SW480 (cell line): ENCODE data around the gene RTN1.

Source experiments
- DNase-seq: peaks from one replicate; pipeline ENCODE4 v3.0.0-alpha.2; 2016; ENCODE audit warnings: low spot score

The RTN1 gene

DNA sequence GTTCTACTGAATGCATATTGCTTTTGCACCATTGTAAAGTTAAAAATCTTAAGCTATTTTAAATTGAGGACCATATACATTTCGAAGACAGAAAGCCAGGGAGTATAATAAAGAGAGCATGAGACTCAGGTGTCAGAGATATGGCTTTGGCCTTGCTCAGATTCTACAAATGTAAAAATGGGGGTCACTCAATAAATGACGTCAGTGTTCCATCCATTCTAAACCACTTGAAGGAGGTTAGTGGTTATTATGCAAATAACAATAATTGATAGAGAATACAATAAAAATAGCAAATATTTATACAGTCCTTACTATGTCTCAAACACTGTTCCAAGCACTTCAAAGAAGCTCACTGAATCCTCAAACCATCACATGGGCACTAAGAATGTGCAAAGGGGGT lies 20.1 kb downstream of the RTN1 start:
- DNase-seq, result no peak

DNA sequence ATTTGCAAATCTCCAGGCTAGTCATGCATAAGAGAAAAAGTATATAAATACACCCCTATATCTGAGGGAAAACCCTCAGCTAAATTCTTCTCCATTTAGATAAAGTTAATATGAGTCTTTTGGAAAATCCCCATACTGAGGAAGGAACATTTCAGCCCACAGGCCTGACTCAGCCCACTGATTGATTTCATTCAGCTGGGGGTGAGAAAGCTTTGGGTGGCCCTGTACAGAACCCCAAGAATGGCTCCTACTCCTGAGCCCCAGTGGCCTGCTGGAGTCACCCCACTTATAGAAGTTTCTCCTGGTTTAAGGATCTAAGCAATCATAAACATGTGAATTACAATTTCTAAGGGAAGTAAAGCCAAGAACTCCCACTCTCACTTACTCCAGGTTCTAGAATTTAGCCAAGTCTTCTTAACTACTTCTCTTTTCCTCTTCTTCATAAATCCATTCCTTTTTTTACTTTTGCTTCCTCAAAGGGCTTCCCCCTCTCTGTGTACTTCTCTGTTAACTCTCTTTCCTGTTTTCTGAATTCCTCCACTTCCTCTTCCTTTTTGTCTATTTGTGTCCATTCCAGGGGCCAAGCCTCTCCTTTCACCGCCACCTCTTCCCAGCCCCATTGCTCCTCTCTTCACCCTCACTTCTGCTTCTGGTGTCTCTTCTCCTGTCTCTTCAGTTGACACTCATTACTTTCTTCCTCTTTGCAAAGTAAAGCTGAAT lies 21.0 kb downstream of the RTN1 start:
- no peak for DNase-seq

DNA sequence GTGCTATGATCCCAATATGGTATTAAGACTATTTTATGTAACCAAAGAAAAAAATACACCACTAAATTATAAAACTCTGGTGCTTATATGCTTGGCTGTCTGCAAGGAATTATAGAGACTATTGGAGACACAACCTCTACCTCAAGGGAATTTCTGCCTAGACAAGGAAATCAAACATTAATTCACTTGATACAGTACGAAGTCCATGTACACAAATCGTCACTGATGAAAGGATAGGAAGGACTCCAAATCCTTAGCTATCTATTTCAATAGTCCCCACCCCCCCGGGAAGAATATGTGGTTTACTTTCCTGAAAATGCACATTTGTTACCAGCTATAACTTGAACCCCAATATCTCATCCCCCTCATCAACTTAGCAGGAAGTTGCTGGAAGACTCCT lies 21.9 kb downstream of the RTN1 start:
- DNase-seq, result no peak

DNA sequence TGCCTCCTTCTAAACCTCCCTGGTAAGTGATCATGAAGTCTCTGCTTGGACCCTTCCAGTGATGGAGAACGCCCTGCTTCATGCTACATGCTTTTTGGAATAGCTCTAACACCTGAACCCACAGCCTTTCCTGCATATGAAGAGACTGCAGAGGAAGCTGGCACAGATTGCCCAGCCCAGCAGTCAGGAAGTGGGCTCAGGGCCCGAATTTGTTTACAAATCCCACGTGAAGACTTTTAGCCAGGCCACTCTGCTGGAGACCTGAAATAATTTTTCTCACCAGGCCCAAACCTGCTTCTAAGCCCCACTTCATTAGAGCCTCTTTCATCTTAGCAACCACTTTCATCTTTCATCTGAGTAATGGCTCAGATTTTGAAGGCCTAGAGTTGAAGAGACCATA lies 22.9 kb downstream of the RTN1 start:
- no peak for DNase-seq

DNA sequence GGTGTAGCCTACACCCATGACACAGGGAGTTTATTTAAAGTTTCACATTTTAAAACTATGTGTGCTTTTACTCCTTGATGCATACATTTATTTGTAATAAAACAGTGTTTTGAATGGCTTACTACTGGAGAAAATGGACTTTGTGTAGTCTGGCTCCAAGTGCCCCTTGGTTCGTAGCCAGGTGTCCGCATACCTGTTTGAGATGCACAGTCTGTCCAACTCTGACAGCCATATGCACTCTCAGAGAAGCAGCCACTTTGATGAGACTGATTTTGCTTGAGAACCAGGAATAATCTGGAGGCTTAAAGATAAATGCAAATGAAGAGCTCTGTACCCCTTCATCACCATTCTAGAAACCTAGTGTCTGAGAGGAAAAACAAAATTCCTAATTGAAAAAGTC lies 24.0 kb downstream of the RTN1 start:
- DNase-seq, result no peak

DNA sequence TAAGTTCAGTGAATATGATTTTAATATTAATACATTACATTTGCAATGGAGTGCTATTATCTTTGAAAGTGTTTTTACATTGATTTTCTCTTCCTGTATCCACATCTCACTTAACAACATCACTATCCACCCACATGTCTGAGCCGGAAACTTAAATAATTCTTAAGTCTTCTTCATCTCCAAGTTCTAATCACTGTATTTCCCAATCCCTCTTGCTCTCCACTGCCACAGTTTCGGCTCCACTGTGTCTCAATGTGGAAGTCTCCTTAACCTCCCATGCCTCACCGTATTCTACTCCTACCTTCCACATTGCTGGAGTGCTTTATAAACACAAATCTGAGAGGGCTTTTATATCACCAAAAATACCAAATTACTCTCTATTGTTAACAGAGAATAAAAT lies 25.3 kb downstream of the RTN1 start:
- no peak for DNase-seq

DNA sequence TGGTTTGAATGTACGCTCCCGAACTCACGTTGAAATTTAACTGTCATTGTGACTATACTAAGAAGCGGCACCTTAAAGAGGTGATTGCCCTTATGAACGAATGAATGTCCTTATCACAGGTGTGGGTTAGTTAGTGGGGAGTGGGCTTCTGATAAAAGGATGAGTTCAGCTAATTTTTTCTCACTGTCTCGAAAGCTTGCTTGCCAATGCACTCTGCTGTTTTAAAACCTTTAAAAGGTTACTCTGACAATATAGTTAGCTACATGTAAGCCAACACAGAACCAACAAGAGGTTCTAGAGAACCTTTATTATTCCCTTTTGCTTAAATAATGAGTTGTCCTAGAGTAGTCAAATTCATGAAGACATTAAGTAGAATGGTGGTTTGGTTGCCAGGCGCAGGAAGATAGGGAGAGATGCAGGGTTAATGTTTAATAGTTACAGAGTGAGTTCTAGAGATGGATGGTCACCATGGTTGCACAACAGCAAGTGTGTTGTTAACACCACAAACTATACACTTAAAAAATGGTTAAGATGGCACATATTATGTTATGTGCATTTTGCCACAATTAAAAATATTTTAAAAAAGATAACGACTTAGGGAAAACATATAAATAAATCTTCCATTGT lies 26.3 kb downstream of the RTN1 start:
- DNase-seq, result no peak

DNA sequence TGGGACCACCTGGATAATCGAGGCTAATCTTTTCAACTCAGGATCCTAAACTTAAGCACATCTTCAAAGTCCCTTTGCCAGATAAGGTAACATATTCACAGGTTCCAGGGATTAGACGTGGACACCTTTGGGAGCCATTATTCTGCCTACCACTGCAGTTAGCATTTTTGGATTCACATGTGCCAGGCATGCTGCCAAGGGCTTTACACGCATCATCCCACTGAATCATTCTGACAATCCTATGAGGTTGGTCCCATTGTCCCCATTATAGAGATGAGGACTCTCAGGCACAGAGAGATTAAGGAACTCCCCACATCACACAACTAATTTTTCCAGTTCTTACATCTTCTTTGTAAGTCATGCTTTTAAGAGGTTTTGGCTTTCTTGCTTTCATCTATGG lies 34.5 kb downstream of the RTN1 start:
- no peak for DNase-seq

DNA sequence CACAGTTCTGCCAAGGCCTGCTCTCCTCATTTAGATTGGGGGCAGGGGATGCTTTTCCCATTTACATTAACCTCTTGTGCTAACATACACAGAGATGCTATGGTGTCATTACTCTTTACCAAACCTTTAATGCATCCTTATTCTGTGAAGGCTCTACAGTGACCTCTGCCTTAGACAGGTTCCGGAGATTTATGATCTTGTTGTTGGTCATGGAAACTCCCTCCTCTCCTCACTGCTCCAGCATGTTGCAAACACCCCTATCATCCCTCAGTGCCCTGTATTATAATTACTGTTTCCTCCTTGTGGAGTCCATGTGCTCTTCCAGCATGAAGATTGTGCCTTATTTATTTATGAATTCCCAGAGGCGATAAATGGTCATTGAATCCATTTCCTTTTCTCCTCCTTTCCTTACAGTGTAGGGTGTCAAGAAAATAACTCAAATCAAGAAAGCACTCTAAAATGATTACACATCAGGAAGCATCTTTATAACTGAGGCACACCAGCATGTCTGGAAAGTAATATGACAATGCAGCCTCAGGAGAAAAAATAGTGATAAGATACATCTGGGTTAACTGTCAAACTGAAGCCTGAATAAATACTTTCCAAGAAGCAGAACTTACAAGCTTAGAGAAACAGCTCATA lies 37.8 kb downstream of the RTN1 start:
- no peak for DNase-seq

DNA sequence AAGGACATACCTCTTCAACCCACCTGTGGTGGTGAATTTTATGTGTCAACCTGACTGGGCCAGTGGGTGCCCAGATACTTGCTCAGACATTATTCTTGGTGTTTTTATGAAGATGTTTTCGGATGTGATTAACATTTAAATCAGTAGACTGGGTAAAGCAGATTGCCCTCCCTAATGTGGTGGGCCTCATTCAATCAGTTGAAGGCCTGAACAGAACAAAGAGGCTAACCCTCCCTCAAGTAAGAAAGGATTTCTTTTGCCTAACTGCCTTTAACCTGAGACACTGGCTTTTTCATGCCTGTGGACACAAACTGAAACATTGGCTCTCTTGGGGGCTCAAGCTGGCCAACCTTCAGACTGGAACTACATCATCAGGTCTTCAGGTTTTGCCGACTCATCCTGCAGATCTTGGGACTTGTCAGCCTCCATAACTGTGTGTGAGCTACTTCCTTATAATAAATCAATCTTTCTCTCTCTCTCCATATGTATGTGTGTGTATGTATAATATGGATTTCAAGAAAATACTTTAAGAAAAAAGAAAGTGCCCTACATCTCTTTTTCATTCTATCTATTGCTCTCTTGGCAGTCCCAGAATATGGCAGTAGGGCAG lies 39.4 kb downstream of the RTN1 start:
- no peak for DNase-seq

DNA sequence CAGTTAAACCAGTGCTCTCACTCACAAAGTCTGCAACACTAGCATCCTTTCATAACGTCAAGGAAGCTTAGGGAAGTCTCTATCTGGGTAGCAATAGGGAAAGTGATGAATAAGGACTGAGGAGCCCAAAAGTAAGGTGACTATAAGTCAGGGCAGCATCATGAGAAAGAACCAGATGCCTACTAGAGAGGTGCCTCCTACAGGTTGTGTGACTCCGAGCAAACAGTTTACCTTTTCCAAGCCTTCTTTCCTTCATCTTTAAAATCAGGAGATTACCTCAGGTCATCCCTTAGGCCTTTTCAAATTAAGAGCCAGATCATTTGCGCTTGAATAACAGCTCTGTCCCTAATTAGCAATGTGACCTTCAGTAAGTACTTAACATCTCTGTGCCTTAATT lies 40.2 kb downstream of the RTN1 start:
- DNase-seq, result no peak

DNA sequence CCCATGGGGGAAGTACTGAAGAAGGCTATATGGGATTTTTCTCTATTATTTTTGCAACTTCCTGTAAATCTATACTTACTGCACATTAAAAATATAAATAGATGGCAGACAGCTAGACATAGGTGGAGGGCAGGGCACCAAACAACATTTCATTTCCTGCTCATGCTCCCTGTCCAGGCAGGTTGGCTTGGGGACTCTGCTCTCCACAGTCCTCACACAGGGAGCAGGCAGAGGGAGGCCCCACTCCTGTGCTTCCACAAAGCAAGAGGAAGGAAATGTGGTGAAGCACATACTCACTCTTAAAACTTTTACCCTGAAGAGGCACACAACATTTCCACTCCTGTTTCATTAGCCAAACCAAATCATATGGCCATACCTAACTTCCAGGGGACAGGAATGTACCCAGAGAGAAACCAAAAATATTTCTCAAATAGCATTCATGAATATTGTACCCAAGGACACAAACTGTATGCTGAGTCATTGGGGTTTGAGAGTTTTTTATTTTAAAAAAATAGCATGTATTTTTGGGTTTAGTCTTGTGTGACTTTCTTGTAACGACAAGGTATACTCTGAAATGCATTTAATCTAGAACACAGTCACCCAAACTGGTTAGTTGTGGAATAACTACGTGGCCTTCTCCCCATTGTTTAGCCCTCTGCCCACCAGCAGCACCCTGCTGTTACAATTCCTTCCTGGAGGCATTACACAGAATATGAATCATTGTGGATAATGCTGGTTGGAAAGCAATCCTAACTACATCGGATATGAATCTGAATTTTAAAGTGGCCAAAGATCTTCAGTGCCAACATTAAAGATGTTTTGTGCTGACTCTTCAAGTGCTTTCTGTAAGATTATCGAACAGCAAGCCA lies 40.9 kb downstream of the RTN1 start:
- no peak for DNase-seq

DNA sequence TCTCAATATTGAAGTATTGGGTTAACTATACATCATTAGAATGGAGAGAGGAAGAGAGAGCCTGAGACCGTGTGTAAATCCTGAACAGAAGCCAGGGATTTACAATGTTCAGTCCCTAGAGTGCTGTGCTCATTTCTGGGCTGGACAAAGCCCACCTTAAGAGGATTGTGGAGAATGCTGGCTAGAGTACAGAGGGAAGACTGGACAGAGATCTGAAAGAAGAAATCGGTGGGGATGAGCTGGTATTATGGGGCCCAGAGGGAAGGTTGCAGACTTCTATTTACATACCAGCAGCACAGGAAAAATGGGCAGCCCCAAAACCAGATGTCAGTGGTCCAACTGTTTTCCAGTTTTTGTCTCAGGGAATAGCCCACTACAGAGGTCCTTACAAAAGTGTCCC lies 42.3 kb downstream of the RTN1 start:
- DNase-seq, result no peak

DNA sequence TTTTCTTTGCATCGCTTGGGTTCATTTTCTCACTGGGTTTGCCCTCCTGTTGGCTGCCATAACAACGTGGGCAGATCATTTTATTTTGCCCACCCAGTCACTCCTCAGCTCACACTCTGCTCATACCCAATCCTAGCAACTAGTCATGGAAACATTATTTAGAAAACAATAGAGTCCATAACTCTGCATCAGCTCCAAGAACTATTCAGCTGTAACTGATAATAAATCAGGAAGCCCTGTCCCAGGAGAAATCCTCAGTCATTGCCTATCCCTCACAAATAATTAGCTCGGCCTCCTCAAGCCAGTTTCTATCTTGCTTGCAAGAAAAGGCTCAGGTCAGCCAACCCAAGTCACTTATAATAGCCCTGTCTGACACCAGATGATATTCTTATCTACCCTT lies 43.2 kb downstream of the RTN1 start:
- no peak for DNase-seq

DNA sequence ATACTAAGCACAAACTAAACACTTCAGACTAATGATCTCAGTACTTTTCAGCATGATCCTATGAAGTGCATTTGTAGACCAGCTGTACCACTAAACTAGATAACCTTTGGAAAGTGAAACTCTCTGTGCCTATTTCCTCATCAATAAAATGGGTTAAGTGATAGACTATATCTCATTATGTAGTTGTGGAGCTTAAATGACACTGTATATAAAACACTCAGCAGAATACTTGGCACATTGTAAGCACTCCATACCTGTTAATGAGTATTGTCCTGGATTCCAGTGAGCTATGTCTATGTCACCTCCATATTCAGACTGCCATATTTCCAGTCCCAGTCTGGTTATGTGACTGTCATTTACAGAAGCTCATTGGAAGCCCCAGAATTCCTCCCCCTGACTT lies 44.4 kb downstream of the RTN1 start:
- no peak for DNase-seq

DNA sequence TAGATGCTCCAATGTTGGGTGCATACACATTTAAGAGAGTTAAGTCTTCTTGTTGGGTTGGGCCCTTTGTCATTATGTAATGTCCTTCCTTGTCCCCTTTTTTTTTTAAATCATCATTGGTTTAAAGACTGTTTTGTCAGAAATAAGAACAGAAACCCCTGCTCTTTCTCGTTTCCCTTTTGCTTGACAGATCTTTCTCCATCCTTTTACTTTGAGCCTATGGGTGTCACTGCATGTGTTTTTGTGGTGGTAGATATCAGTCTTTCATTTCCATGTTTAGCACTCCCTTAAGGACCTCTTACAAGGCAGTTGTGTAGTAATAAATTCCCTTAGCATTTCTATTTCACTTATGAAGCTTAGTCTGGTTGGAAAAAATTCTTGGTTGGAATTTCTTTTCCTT lies 47.4 kb downstream of the RTN1 start:
- no peak for DNase-seq

DNA sequence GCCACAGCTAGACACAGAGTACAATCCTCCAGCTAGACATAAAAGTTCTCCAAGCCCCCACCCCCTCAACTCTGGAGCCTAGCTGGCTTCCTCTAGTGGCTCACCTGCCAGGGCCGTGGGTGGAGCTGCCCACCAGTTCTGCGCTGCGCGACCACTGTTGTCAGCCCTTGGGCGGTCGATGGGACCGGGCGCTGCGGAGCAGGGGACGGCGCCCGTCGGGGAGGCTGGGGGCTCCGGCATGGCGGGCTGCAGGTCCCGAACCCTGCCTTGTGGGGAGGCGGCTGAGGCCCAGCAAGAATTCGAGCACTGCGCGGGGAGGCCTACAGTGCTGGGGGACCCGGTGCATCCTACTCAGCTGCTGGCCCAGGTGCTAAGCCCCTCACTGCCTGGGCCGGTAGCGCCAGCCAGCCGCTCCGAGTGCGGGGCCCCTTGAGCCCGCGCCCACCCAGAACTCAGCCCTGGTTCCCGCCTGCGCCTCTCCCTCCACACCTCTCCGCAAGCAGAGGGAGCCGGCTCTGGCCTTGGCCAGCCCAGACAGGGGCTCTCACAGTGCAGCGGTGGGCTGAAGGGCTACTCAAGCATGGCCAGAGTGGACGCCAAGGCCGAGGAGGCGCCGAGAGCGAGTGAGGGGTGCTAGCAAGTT lies 51.0 kb downstream of the RTN1 start:
- DNase-seq, result no peak

DNA sequence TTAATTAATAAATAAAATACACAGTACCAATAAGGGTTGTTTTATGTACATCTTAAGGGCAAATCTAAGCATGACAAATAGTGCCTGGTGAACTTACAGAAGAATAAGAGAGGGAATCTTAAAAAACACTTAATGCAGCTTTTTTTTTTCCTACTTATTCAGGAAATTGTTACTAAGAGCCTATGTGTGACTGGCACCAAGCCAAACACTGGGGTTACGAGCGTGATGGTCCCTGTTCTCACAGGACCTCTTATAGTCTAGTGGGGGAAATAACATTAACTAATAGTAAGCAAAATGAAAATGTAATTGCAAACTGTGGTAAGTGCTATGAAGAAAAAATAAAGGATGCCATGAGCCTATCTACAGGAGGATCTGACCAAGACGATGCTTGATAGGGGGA lies 53.6 kb downstream of the RTN1 start:
- DNase-seq, result no peak

DNA sequence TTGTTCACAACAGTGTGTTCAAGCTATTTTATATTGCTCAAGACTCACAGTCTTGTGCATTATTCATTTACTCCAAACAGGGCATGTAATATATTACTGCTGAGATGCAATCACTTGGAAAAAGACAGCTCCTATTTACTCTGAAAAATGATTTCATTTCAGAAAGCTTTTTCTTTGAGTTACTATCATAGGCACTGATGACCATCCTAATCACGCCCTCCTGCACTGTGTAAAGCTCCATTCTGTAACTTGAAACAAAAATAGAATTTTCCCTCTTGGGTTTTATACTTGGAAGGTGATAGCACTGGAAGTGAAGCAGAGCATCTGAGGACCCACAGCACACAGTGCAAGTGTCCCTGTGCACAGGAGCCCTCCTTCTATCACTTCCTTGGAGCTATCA lies 55.6 kb downstream of the RTN1 start:
- no peak for DNase-seq

DNA sequence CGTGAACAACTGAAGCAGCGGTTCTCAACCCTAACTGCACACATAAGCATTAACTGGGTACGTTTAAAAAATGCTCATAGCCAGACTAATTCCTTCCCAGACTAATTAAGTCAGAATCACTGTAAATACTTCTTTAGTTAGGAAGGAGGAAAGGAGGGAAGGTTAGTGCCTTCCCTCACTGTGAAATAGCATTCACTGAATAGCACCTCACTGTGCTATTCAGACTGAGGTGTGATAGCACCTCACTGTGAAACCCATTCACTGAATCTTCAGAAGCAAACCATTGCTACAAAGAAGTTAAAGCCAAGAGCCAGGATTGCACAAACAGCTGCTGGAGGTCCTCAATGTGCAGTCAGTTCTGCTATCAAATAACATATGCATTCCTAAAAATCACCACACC lies 58.8 kb downstream of the RTN1 start:
- no peak for DNase-seq

DNA sequence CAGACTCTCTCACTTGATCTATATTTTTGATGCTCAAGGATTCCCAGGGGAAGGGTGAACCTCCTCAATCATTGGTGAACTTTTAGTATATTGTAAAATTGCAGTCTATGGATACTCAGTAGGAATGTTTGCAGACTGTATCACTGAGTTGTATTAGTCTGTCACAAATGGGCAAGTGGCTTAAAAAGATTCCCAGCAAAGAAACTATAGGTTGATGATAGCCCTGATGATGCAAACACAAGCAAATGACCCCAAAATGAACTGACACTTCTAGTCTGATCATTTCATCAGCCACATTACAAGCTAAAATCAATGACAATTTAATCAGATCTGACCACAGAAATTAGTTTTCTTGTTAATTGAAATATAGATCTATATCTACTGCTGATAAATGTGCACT lies 59.5 kb downstream of the RTN1 start:
- DNase-seq, result no peak

DNA sequence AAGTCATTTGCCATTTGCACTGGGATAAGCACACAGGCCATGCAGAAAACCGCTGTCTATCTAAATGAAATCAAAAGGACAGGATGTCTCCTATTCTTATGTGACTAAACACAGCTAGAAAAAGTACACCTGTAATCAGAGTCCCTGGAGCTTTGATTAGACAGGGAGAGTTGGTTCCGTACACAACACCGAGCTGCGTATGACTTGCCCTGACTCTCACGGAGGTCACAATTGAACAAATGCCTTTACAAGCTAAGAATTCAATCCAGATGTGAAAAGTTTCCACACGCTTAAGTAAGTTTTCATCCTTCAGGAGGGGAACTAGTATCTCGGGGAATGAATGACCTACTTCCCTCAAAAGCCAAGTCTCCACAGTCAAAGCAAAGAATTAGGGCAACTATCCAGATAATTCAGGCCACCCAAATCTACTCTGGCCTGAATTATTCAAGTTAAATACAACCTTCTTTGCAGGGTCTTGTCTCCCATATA lies 67.5 kb downstream of the RTN1 start:
- no peak for DNase-seq
